Stromal cell of bone marrow (primary cell): ENCODE results near the gene ASTN2.

Source experiments
- DNase-seq: peaks from one replicate; pipeline ENCODE4 v3.0.0-alpha.2; 2012; ENCODE audit warnings: low read depth

ASTN2 gene

DNA sequence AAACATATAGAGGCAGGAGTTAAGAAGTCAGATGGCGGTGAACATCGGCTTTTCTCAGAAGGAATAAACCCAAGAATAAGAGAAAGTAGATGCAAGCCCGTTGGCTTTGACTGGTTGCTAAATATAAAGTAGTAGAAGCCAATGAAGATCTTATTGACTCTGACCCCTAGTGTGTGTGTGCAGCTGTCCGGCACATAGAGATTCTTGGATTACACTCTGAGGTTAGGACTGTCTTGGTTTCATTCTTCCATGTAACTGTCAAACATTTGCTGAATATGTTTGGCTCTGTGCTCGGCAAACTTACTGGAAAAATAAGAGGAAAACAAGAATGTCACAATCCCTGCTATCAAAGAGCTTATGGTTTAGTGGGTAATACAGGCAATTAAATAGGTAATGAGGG lies 54.9 kb downstream of the ASTN2 start:
- no peak for DNase-seq

DNA sequence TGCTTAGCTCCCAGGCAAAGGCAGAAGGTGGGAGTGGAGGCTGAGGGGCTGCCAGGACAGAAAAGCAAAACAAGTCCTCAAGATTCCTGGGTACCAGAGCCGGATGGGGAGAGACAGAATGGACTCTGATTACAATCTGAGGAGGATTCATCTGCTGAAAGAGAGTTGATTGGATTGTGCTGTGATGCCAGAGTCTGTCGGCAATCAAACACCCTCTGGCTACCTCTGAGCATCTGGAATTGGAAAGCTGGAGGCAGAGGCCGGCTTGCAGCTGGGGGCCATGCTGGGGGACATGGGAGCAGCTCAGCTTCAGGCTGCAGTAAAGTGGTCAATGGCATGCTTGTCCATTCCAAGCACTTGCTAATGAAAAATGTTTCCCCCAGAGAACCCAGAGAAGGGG lies 59.3 kb downstream of the ASTN2 start:
- no peak for DNase-seq

DNA sequence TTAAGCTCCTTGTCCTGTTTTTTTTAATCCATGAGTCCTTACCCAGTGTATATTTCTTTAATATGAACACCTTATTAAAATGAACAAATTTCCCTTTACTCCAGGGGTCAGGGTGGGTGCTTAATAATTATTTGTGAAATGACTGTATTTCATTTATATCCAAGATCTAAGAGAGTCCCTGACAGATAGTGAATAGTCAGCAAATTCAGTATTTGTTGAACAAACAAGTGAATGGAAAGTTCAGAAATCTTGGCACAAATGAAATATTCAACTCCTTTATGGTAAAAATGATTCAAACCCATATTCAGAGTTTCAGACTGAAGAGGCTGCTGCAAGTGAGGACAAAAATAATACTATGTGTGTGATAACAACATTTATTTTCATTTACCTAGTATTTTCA lies 59.9 kb downstream of the ASTN2 start:
- DNase-seq, result no peak

DNA sequence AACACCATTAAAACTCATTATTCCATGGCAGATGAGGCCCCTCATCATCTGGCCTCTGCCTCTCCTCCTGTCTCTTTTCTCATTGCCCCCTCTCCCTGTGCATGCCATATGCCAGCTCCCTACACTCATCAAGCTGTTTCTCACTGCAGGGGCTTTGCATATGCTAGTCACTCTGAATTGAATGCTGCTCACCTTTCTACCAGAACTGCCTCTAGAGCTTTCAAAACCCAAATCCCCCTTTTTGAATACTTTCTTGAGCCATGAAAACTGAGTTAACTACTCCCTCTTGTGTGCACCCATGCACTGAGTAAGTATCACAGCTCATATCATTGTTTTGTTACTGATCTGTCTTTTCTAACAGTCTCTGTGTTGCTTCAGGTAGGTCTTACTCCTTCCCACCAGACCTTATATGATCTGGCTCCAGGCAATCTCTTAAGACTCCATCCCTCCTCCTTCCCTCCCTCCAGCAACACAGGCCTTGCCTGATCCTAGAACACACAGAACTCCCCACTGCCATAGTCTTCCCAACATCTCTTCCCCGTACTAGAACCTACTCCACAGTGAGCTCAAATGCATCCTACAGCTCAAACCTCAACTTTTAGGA lies 60.5 kb downstream of the ASTN2 start:
- DNase-seq, result no peak

GRCh38 chr9:117344892-117345660 lies 69.8 kb downstream of the ASTN2 start:
- no peak for DNase-seq

DNA sequence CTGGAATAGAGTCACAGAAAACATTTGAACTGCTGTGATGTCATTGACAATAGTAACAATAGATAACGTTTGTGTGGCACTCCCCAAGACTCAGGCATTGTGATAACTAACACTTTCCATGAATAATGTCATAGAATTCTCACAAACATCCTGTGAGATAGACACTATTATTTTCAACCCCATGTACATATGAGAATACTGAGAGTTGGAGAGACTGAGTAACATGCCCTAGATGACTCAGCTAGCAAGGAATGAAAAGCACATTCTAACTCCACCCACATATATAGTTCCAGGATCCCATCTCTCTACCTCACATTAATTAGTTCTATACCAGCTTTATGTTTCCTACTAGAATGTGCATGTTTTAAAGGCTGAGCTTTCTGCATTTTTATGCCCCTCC lies 71.4 kb downstream of the ASTN2 start:
- DNase-seq, result no peak

GRCh38 chr9:117341151-117341550 lies 73.7 kb downstream of the ASTN2 start:
- no peak for DNase-seq

GRCh38 chr9:117340422-117340821 lies 74.4 kb downstream of the ASTN2 start:
- DNase-seq, result no peak

DNA sequence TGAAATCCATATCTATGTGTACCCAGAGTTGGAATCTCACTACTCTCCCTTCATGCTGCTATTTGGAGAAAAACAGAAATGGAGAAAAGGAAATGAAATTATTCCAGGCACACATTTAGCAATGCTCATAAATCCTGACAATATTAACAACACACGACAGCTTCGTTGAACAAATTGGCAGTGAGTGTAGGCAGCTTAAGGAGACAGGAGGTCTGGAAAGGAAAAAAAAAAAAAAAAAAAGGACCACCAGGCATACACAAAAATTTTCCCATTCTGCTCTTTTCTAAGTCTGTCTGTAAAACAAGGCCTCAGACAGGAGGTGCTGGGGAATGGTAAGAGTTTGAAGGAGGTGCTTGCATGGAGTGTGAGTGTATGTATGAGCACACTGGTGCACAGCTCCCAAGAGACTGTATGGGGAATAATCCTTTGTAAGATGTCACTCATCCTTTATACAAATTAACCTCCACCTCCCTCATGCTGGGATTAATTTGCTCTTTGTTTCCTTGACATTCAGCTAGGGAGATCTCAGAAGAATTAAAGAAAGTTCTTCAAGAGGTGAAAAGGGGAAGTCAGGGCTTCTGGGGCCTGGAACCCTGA lies 78.9 kb downstream of the ASTN2 start:
- no peak for DNase-seq

- DNase-seq, result no peak
Measured at GRCh38 chr9:117334101-117334500, 80.8 kb downstream of the ASTN2 start.

DNA sequence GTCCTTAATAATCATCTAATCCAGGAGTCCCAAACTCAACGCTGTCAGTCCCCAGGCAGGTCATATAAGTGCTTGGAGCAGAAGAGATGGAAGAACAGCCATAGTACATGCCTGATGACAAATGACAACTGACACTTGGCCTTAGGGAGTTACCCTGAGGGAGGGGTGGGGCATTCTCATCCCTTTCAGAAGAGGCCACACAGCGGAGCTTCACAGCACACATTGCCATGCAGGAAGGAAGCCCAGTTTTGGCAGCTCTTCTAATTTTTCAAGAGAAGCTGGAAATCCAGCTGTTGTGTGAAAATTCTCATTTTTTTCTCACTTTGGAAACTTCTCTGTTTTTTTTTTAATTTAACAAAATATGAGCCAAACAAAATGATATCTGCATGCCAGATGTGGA lies 89.0 kb downstream of the ASTN2 start:
- DNase-seq, result no peak

- DNase-seq, result no peak
Measured at GRCh38 chr9:117325110-117325731, 89.6 kb downstream of the ASTN2 start.

DNA sequence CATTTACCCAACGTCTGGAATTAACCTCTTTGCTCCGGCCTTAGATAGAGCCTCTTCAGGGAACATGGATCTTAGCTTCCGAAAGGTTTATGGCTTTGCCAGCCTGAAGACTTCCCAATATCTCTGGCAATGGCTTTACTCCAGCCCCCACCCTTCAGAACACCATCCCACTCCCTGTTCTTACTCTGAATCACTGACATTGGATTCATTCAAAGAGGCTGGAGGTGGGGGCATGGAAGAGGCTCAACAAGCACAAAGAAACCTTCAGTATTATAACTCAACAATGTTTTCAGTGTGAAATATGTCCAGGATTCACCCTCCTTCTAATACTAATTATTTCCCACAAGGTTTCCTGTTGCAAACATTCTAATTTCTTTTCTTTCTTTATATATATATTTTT lies 91.5 kb downstream of the ASTN2 start:
- no peak for DNase-seq

- no peak for DNase-seq
Measured at GRCh38 chr9:117317192-117317591, 97.7 kb downstream of the ASTN2 start.

DNA sequence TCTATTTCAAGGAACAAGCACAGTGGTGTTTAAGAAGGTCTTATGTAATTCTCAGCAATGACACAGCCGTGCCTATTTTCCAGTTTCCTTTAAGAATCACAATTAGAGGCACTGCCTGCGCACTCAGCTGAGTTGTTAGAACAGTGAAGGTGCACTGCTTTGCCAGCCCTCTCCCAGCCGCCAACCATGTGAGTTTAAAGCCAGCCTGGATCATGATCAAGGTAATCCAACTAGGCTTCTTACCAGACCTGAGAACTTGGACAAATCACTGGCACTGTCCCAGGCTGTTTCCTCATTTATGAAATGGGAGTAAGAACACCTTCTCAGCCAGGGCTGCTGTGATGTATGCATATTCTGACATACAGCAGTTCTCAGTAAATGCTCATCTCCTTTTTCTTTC lies 99.6 kb downstream of the ASTN2 start:
- no peak for DNase-seq

DNA sequence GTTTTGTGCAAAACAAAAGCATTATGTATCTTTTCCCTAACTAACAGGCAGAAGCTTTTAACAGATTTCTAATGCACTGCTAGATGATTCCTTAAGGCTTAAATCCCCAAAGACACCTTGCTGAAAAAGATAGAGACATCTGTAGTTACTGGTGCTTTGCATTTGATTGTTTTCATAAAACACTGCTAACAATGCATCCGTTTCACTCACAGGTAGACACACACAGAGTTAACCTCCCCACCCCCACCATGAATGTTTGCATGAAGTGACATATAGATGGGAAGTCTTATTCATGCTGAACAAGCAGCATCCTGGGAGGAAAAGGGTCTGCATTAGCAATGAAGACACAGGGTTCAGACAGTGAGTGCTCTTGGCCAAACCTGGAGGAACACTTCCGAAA lies 100.9 kb downstream of the ASTN2 start:
- DNase-seq, result no peak

GRCh38 chr9:117307701-117308100 lies 107.2 kb downstream of the ASTN2 start:
- DNase-seq, result no peak

GRCh38 chr9:117306032-117306431 lies 108.8 kb downstream of the ASTN2 start:
- DNase-seq, result no peak

DNA sequence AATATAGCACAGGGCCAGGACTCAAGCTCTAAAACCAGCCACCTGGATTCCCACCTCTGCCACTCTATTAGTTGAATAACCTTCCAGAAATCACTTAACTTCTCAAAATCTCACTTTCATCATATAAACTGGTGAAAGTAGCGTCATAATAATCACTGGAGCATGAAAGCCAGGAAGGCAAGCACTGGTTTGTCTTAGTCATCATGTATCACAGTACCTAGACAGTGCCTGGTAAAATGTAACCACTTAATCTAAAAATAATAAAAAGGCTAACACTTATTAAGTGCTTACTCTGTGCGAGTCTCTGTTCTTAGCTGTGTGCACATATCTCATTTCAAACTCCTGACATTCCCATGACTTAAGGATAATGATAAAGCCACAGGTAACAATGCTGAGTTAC lies 109.4 kb downstream of the ASTN2 start:
- DNase-seq, result no peak

- no peak for DNase-seq
Measured at GRCh38 chr9:117304549-117304948, 110.3 kb downstream of the ASTN2 start.

DNA sequence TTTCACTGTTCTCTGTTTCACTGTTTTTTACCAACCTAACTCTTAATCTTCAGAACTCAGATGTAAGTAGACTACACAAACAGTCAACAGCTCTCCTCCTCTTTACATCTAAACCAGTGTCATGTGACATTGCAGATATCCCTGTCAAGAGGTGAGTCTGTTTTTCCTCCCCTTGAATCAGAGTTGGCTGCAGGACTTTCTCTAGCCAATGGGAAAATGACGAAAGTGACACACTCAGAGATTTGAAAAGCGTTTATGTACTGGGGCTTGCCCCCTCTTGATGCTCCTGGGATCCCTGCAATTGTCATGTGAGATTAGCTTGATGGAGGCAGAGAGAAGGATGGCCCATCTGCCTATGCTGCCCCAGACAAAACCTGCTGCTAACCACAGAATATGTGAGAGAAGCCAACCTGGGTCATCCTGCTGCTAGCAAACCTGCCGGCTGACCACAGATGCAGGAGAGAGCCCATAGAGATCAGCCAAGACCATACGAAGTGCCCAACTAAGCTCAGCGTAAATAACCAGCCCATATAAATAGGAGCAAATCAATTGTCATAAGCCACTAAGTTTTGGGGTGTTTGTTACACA lies 111.1 kb downstream of the ASTN2 start:
- no peak for DNase-seq

GRCh38 chr9:117302487-117302886 lies 112.4 kb downstream of the ASTN2 start:
- DNase-seq, result no peak
